Ishikawa (cell line): Measurements from ENCODE around the gene HOXD13.

Experiments used
- CEBPB ChIP-seq: IDR thresholded peaks from 2 replicates; pipeline ENCODE4 v1.6.1; 2012
- CREB1 ChIP-seq: IDR thresholded peaks from 2 replicates; pipeline ENCODE4 v1.6.1; 2012; ENCODE audit warnings: low read depth
- EGR1 ChIP-seq: IDR thresholded peaks from 2 replicates; pipeline ENCODE4 v1.6.1; 2012
- EP300 ChIP-seq: IDR thresholded peaks from 2 replicates; pipeline ENCODE4 v1.6.1; 2012; ENCODE audit warnings: borderline replicate concordance
- FOXM1 ChIP-seq: IDR thresholded peaks from 2 replicates; pipeline ENCODE4 v1.6.1; 2012; ENCODE audit warnings: low read depth, borderline replicate concordance
- NFIC ChIP-seq: IDR thresholded peaks from 2 replicates; pipeline ENCODE4 v1.6.1; 2012
- RAD21 ChIP-seq: IDR thresholded peaks from 2 replicates; pipeline ENCODE4 v1.6.1; 2012; ENCODE audit warnings: low read depth
- TAF1 ChIP-seq: IDR thresholded peaks from 2 replicates; pipeline ENCODE4 v1.6.1; 2012; ENCODE audit warnings: low read depth, mild to moderate bottlenecking
- TEAD4 ChIP-seq: IDR thresholded peaks from 2 replicates; pipeline ENCODE4 v1.6.1; 2012
- USF1 ChIP-seq: IDR thresholded peaks from 2 replicates; pipeline ENCODE4 v1.6.1; 2012
- YY1 ChIP-seq: IDR thresholded peaks from 2 replicates; pipeline ENCODE4 v1.6.1; 2012; ENCODE audit warnings: low read depth
- TF ChIP-seq, protein P1 (sequence below): IDR thresholded peaks from 2 replicates; pipeline ENCODE4 v1.6.1; 2012; ENCODE audit warnings: low read depth, mild to moderate bottlenecking
- TF ChIP-seq, protein P2 (sequence below): IDR thresholded peaks from 2 replicates; pipeline ENCODE4 v1.6.1; 2012

DNA sequence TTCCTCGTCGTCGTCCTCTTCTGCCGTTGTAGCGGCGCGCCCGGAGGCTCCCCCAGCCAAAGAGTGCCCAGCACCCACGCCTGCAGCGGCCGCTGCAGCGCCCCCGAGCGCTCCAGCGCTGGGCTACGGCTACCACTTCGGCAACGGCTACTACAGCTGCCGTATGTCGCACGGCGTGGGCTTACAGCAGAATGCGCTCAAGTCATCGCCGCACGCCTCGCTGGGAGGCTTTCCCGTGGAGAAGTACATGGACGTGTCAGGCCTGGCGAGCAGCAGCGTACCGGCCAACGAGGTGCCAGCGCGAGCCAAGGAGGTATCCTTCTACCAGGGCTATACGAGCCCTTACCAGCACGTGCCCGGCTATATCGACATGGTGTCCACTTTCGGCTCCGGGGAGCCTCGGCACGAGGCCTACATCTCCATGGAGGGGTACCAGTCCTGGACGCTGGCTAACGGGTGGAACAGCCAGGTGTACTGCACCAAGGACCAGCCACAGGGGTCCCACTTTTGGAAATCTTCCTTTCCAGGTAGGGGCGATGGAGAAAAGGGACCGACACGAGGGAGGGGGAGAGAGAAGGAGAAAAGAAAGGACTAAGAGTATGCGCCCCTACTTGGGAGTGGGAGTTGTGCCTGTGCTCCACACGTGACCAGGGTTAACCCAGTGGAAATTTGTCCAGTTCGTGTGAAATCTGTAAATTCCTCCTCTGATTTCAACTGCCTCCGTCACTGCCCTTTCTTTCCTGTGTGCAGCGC, 800 bp downstream of the HOXD13 start:
- TF ChIP-seq USF1 (peak; percentile 37; the same call in 1 of the 2 replicates), TAF1 (no peak), EGR1 (no peak), YY1 (no peak), CREB1 (no peak), NFIC (no peak), RAD21 (no peak), EP300 (no peak), TEAD4 (no peak), CEBPB (no peak), FOXM1 (no peak)
- TF ChIP-seq, protein P1, sequence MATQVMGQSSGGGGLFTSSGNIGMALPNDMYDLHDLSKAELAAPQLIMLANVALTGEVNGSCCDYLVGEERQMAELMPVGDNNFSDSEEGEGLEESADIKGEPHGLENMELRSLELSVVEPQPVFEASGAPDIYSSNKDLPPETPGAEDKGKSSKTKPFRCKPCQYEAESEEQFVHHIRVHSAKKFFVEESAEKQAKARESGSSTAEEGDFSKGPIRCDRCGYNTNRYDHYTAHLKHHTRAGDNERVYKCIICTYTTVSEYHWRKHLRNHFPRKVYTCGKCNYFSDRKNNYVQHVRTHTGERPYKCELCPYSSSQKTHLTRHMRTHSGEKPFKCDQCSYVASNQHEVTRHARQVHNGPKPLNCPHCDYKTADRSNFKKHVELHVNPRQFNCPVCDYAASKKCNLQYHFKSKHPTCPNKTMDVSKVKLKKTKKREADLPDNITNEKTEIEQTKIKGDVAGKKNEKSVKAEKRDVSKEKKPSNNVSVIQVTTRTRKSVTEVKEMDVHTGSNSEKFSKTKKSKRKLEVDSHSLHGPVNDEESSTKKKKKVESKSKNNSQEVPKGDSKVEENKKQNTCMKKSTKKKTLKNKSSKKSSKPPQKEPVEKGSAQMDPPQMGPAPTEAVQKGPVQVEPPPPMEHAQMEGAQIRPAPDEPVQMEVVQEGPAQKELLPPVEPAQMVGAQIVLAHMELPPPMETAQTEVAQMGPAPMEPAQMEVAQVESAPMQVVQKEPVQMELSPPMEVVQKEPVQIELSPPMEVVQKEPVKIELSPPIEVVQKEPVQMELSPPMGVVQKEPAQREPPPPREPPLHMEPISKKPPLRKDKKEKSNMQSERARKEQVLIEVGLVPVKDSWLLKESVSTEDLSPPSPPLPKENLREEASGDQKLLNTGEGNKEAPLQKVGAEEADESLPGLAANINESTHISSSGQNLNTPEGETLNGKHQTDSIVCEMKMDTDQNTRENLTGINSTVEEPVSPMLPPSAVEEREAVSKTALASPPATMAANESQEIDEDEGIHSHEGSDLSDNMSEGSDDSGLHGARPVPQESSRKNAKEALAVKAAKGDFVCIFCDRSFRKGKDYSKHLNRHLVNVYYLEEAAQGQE: no peak
- TF ChIP-seq, protein P2, sequence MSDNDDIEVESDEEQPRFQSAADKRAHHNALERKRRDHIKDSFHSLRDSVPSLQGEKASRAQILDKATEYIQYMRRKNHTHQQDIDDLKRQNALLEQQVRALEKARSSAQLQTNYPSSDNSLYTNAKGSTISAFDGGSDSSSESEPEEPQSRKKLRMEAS: peak; percentile 99
